Measurements from ENCODE around the gene NSL1. TPM values are rescaled to one million over a fixed set of nuclear protein-coding genes. Genes with fewer than 3 reads are reported as not detected.

Gene NSL1
- total RNA-seq, 1 experiment from 2014 or later, result 36.4 TPM

DNA sequence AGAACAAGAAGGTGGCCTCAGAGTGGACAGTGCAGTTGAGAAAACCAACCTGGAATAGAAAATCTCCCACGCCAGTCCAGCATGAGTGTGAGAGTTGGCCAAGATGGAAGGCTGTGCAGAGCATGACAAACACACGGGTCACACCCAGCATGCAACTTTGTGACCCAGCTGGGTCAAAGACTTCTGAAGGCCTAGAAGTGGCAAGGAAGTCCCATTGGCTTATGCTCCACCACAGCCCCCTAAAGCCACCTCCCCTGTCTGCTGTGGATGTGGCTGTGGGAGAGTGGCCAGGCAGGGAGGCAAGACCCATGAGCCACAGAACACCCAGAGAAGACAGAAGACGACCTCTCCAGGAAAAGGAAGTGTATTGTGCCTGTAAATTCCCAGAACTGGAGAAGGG lies 105.5 kb downstream of the NSL1 start:
- H3K9me3 ChIP-seq (ENCODE audit: control insufficient read depth in 1 of 2, insufficient read depth in 1 of 2, low read depth in 1 of 2, low read length in 2 of 2), result no peaks in the 10 kb centered on the region
- TF ChIP-seq ELF1 (IDR thresholded peaks at IDR 0.05; ENCODE audit: borderline replicate concordance, low read depth), result no peak
- TF ChIP-seq TCF7L2 (IDR thresholded peaks at IDR 0.05; ENCODE audit: borderline replicate concordance, extremely low read depth, insufficient read depth, insufficient read length), result no peak
- no peak for TF ChIP-seq POLR2AphosphoS5 (IDR thresholded peaks at IDR 0.05; ENCODE audit: low read depth, low read length)
- TF ChIP-seq, protein P1, sequence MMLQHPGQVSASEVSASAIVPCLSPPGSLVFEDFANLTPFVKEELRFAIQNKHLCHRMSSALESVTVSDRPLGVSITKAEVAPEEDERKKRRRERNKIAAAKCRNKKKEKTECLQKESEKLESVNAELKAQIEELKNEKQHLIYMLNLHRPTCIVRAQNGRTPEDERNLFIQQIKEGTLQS (IDR thresholded peaks at IDR 0.05), result no peak
- no peak for TF ChIP-seq ZNF274 (IDR thresholded peaks at IDR 0.05; ENCODE audit: low read depth, low read length)
- no peak for TF ChIP-seq POLR2A (IDR thresholded peaks at IDR 0.05; ENCODE audit: borderline replicate concordance, extremely low read depth, insufficient read depth, insufficient read length)
- no peak for TF ChIP-seq EZH2phosphoT487 (IDR thresholded peaks at IDR 0.05; ENCODE audit: borderline replicate concordance)
- TF ChIP-seq, protein P2, sequence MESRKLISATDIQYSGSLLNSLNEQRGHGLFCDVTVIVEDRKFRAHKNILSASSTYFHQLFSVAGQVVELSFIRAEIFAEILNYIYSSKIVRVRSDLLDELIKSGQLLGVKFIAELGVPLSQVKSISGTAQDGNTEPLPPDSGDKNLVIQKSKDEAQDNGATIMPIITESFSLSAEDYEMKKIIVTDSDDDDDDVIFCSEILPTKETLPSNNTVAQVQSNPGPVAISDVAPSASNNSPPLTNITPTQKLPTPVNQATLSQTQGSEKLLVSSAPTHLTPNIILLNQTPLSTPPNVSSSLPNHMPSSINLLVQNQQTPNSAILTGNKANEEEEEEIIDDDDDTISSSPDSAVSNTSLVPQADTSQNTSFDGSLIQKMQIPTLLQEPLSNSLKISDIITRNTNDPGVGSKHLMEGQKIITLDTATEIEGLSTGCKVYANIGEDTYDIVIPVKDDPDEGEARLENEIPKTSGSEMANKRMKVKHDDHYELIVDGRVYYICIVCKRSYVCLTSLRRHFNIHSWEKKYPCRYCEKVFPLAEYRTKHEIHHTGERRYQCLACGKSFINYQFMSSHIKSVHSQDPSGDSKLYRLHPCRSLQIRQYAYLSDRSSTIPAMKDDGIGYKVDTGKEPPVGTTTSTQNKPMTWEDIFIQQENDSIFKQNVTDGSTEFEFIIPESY (IDR thresholded peaks at IDR 0.05; ENCODE audit: extremely low read depth, insufficient replicate concordance, low read length), result no peak
- TF ChIP-seq, protein P3, sequence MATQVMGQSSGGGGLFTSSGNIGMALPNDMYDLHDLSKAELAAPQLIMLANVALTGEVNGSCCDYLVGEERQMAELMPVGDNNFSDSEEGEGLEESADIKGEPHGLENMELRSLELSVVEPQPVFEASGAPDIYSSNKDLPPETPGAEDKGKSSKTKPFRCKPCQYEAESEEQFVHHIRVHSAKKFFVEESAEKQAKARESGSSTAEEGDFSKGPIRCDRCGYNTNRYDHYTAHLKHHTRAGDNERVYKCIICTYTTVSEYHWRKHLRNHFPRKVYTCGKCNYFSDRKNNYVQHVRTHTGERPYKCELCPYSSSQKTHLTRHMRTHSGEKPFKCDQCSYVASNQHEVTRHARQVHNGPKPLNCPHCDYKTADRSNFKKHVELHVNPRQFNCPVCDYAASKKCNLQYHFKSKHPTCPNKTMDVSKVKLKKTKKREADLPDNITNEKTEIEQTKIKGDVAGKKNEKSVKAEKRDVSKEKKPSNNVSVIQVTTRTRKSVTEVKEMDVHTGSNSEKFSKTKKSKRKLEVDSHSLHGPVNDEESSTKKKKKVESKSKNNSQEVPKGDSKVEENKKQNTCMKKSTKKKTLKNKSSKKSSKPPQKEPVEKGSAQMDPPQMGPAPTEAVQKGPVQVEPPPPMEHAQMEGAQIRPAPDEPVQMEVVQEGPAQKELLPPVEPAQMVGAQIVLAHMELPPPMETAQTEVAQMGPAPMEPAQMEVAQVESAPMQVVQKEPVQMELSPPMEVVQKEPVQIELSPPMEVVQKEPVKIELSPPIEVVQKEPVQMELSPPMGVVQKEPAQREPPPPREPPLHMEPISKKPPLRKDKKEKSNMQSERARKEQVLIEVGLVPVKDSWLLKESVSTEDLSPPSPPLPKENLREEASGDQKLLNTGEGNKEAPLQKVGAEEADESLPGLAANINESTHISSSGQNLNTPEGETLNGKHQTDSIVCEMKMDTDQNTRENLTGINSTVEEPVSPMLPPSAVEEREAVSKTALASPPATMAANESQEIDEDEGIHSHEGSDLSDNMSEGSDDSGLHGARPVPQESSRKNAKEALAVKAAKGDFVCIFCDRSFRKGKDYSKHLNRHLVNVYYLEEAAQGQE (IDR thresholded peaks at IDR 0.05; ENCODE audit: low read depth), result no peak
- TF ChIP-seq SP1 (IDR thresholded peaks at IDR 0.05; ENCODE audit: low read depth), result no peak
- no peak for TF ChIP-seq EZH2 (IDR thresholded peaks at IDR 0.05)
- TF ChIP-seq, protein P4, sequence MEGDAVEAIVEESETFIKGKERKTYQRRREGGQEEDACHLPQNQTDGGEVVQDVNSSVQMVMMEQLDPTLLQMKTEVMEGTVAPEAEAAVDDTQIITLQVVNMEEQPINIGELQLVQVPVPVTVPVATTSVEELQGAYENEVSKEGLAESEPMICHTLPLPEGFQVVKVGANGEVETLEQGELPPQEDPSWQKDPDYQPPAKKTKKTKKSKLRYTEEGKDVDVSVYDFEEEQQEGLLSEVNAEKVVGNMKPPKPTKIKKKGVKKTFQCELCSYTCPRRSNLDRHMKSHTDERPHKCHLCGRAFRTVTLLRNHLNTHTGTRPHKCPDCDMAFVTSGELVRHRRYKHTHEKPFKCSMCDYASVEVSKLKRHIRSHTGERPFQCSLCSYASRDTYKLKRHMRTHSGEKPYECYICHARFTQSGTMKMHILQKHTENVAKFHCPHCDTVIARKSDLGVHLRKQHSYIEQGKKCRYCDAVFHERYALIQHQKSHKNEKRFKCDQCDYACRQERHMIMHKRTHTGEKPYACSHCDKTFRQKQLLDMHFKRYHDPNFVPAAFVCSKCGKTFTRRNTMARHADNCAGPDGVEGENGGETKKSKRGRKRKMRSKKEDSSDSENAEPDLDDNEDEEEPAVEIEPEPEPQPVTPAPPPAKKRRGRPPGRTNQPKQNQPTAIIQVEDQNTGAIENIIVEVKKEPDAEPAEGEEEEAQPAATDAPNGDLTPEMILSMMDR (IDR thresholded peaks at IDR 0.05 in 2 of 3, conservative IDR thresholded peaks at IDR 0.05 in 1 of 3; ENCODE audit: borderline replicate concordance in 1 of 3, insufficient read depth in 1 of 3, low read depth in 2 of 3, low read length in 2 of 3), result no peak
- TF ChIP-seq CBX3 (IDR thresholded peaks at IDR 0.05; ENCODE audit: low read depth), result no peak
- no peak for TF ChIP-seq SRF (IDR thresholded peaks at IDR 0.05; ENCODE audit: low read depth)
- TF ChIP-seq ZFX (IDR thresholded peaks at IDR 0.05), result no peak
- no peak for TF ChIP-seq EGR1 (IDR thresholded peaks at IDR 0.05; ENCODE audit: low read depth)
- no peak overlapping the region for H3K4me3 ChIP-seq (replicated peaks in 1 of 2; ENCODE audit: low read depth in 1 of 2, low read length in 2 of 2)
- H4K20me1 ChIP-seq (ENCODE audit: insufficient read depth), result no peaks in the 10 kb centered on the region
- no peaks in the 10 kb centered on the region for H3K79me2 ChIP-seq (ENCODE audit: insufficient read depth, low read length)
- intact Hi-C loops (cut with micrococcal nuclease), result no loop called here
- no peak overlapping the region for H2AFZ ChIP-seq (ENCODE audit: low read depth, low read length, poor library complexity, severe bottlenecking)
- H3K27me3 ChIP-seq (ENCODE audit: insufficient read depth, low read length), result no peaks in the 10 kb centered on the region
- no peak for DNase-seq (ENCODE audit: low read depth, low spot score)
- H3K4me1 ChIP-seq (ENCODE audit: control insufficient read depth in 1 of 2, insufficient read depth in 2 of 2, low read length in 2 of 2), result no peaks in the 10 kb centered on the region; a peak in 1 of 4 replicates
- RAD21 ChIA-PET (ENCODE audit: low non-redundant PET in 1 of 2, low total read pairs in 2 of 2, uncharacterized antibody in 2 of 2, unreplicated experiment in 2 of 2), result no interaction called here
- POLR2A ChIA-PET, result no interaction called here
- H3K27ac ChIP-seq (ENCODE audit: low read depth, low read length), result no peak overlapping the region
- CTCF ChIA-PET, result no interaction called here
- no peaks in the 10 kb centered on the region for H3K9me2 ChIP-seq (ENCODE audit: insufficient read depth)
- no peak overlapping the region for H3K9ac ChIP-seq (ENCODE audit: low read length)
- H3K4me2 ChIP-seq (ENCODE audit: low read length), result no peak overlapping the region
- H3K36me3 ChIP-seq (ENCODE audit: control insufficient read depth in 1 of 2, insufficient read depth in 2 of 2, low read length in 2 of 2), result no peaks in the 10 kb centered on the region
- no TSS peak for BruUV-seq (replicated peaks)
- ATAC-seq, result no peak
